Naive B cell (primary cell): Measurements from ENCODE around the gene EBNA1BP2. TPM values are rescaled to one million over a fixed set of nuclear protein-coding genes. Genes with fewer than 3 reads are reported as not detected.
"Not testable (repeated sequence)": the region's sequence is repeated elsewhere in the genome, so short reads cannot be mapped to it uniquely, and the experiment has no call there.

ENCODE experiments used
- ATAC-seq, 2 donors: fragments of 150-1000 bp; cut with Tn5 transposase; 2 replicates each; pipeline ENCODE4 v1.10.0; 2021; ENCODE audit warnings: low read depth in 2 of 2, mild to moderate bottlenecking in 2 of 2, moderate library complexity in 2 of 2
- DNase-seq: peaks from one replicate; pipeline ENCODE4 v3.0.0; 2022
- H3K27ac Mint-ChIP-seq, 6 donors: one replicate each; pipeline ENCODE4 v1.8.0; 2020 to 2022; ENCODE audit warnings: mild to moderate bottlenecking in 6 of 6, mixed read lengths in 6 of 6, moderate library complexity in 5 of 6, inconsistent platforms in 2 of 6
- H3K27me3 Mint-ChIP-seq, 3 donors: one replicate each; pipeline ENCODE4 v1.8.0; 2021 to 2022; ENCODE audit warnings: mixed read lengths in 3 of 3, mild to moderate bottlenecking in 1 of 3
- H3K36me3 Mint-ChIP-seq, 2 donors: one replicate each; pipeline ENCODE4 v1.8.0; 2020 to 2022; ENCODE audit warnings: mixed read lengths in 2 of 2, inconsistent platforms in 1 of 2, mild to moderate bottlenecking in 1 of 2
- H3K4me1 Mint-ChIP-seq, 3 donors: one replicate each; pipeline ENCODE4 v1.8.0; 2020 to 2022; ENCODE audit warnings: mixed read lengths in 3 of 3, inconsistent platforms in 1 of 3, mild to moderate bottlenecking in 1 of 3, moderate library complexity in 1 of 3
- H3K4me3 Mint-ChIP-seq, 8 donors: one replicate each; pipeline ENCODE4 v1.8.0; 2020 to 2022; ENCODE audit warnings: mild to moderate bottlenecking in 8 of 8, mixed read lengths in 8 of 8, moderate library complexity in 8 of 8, inconsistent platforms in 2 of 8
- H3K9me3 Mint-ChIP-seq, 7 donors: one replicate each; pipeline ENCODE4 v1.8.0; 2020 to 2022; ENCODE audit warnings: mixed read lengths in 7 of 7, mild to moderate bottlenecking in 5 of 7, inconsistent platforms in 2 of 7, moderate library complexity in 1 of 7
- polyA plus RNA-seq, 6 donors: library from polyadenylated mRNA; unstranded; fragments of 300-500 nt; fragmentation: Illumina TruSeq; gene quantifications; one replicate each; pipeline ENCODE4 v1.2.3, GENCODE V29; 2021; ENCODE audit warnings: low read depth in 6 of 6

The EBNA1BP2 gene
- polyA plus RNA-seq, 6 donors from 2014 or later: 50.6 to 64.8 (median 57.0) TPM

- Mint-ChIP-seq H3K36me3 (peaks cover 0 to 9% of the 10 kb centered on the region in 2 donors), H3K4me3 (no peak overlapping the region), H3K27ac (no peak overlapping the region), H3K27me3 (peaks cover 27 to 54% (median 39%) of the 10 kb centered on the region in 3 donors), H3K4me1 (peaks cover 0 to 9% (median 6%) of the 10 kb centered on the region in 3 donors), H3K9me3 (peaks cover 0 to 2% (median 0%) of the 10 kb centered on the region in 7 donors)
- ATAC-seq (no peak), DNase-seq (no peak)
Measured at GRCh38 chr1:43153443-43153842, 18.6 kb downstream of the EBNA1BP2 start.

- Mint-ChIP-seq H3K27ac (no peak overlapping the region), H3K9me3 (peaks cover 0 to 2% (median 0%) of the 10 kb centered on the region in 7 donors)
Measured at GRCh38 chr1:43152866-43153265, 19.2 kb downstream of the EBNA1BP2 start.

GRCh38 chr1:43149889-43150288 is 22.2 kb downstream of the EBNA1BP2 start:
- peaks cover 0 to 5% (median 0%) of the 10 kb centered on the region in 7 donors for H3K9me3 Mint-ChIP-seq
- ATAC-seq (no peak), DNase-seq (no peak)
- H3K27ac Mint-ChIP-seq: no peak overlapping the region
- H3K27me3 Mint-ChIP-seq: peaks cover 43 to 63% (median 51%) of the 10 kb centered on the region in 3 donors
- peaks cover 0 to 19% (median 4%) of the 10 kb centered on the region in 3 donors for H3K4me1 Mint-ChIP-seq
- H3K36me3 Mint-ChIP-seq: peaks cover 0 to 15% of the 10 kb centered on the region in 2 donors
- H3K4me3 Mint-ChIP-seq: no peak overlapping the region

More at GRCh38 chr1:43152866-43153265, 19.2 kb downstream of the EBNA1BP2 start:
- Mint-ChIP-seq H3K4me1 (peaks cover 0 to 9% (median 8%) of the 10 kb centered on the region in 3 donors), H3K27me3 (peaks cover 29 to 57% (median 41%) of the 10 kb centered on the region in 3 donors), H3K36me3 (peaks cover 0 to 10% of the 10 kb centered on the region in 2 donors), H3K4me3 (no peak overlapping the region)
- ATAC-seq: no peak
- no peak for DNase-seq

- Mint-ChIP-seq H3K27ac (no peak overlapping the region), H3K4me1 (peaks cover 0 to 19% (median 4%) of the 10 kb centered on the region in 3 donors), H3K36me3 (peaks cover 0 to 18% of the 10 kb centered on the region in 2 donors), H3K27me3 (peaks cover 62 to 77% (median 72%) of the 10 kb centered on the region in 3 donors), H3K4me3 (peak overlapping the region in 7 of 8 donors; percentile 7 to 67 (median 9)), H3K9me3 (peaks cover 0 to 9% (median 2%) of the 10 kb centered on the region in 7 donors)
- ATAC-seq (peak; percentile 64 to 70), DNase-seq (peak; percentile 8)
Measured at GRCh38 chr1:43147625-43148327, 24.3 kb downstream of the EBNA1BP2 start.

- peaks cover 0 to 19% (median 4%) of the 10 kb centered on the region in 3 donors for H3K4me1 Mint-ChIP-seq
- no peak overlapping the region for H3K27ac Mint-ChIP-seq
- ATAC-seq (no peak), DNase-seq (no peak)
- peaks cover 2 to 24% (median 9%) of the 10 kb centered on the region in 7 donors for H3K9me3 Mint-ChIP-seq
- H3K36me3 Mint-ChIP-seq: peaks cover 5 to 24% of the 10 kb centered on the region in 2 donors
- no peak overlapping the region for H3K4me3 Mint-ChIP-seq
- peaks cover 58 to 66% (median 66%) of the 10 kb centered on the region in 3 donors for H3K27me3 Mint-ChIP-seq
Measured at GRCh38 chr1:43144237-43144636, 27.9 kb downstream of the EBNA1BP2 start.

GRCh38 chr1:43143441-43143888 is 28.6 kb downstream of the EBNA1BP2 start:
- DNase-seq (no peak), ATAC-seq (no peak)
- H3K4me1 Mint-ChIP-seq: peaks cover 0 to 14% (median under 1%) of the 10 kb centered on the region in 3 donors

GRCh38 chr1:43140583-43140982 is 31.5 kb downstream of the EBNA1BP2 start:
- no peak overlapping the region for H3K4me3 Mint-ChIP-seq
- peaks cover 39 to 68% (median 66%) of the 10 kb centered on the region in 3 donors for H3K27me3 Mint-ChIP-seq

More at GRCh38 chr1:43143441-43143888, 28.6 kb downstream of the EBNA1BP2 start:
- Mint-ChIP-seq H3K36me3 (peaks cover 5 to 17% of the 10 kb centered on the region in 2 donors), H3K4me3 (no peak overlapping the region), H3K27me3 (peaks cover 51 to 60% (median 58%) of the 10 kb centered on the region in 3 donors), H3K9me3 (peaks cover 2 to 25% (median 9%) of the 10 kb centered on the region in 7 donors), H3K27ac (no peak overlapping the region)

GRCh38 chr1:43140010-43140409 is 32.1 kb downstream of the EBNA1BP2 start:
- DNase-seq: no peak
- no peaks in the 10 kb centered on the region for H3K4me1 Mint-ChIP-seq
- H3K36me3 Mint-ChIP-seq: peaks cover 5 to 12% of the 10 kb centered on the region in 2 donors
- no peak overlapping the region for H3K27ac Mint-ChIP-seq
- no peak overlapping the region for H3K4me3 Mint-ChIP-seq
- ATAC-seq: no peak
- H3K9me3 Mint-ChIP-seq: peaks cover 2 to 22% (median 9%) of the 10 kb centered on the region in 7 donors
- H3K27me3 Mint-ChIP-seq: peaks cover 35 to 67% (median 66%) of the 10 kb centered on the region in 3 donors

More at GRCh38 chr1:43140583-43140982, 31.5 kb downstream of the EBNA1BP2 start:
- no peak for ATAC-seq
- Mint-ChIP-seq H3K36me3 (peaks cover 5 to 15% of the 10 kb centered on the region in 2 donors), H3K27ac (no peak overlapping the region), H3K4me1 (no peaks in the 10 kb centered on the region), H3K9me3 (peaks cover 2 to 25% (median 9%) of the 10 kb centered on the region in 7 donors)
- DNase-seq: no peak

- peaks cover 31 to 64% (median 64%) of the 10 kb centered on the region in 3 donors for H3K27me3 Mint-ChIP-seq
Measured at GRCh38 chr1:43139295-43139694, 32.8 kb downstream of the EBNA1BP2 start.

GRCh38 chr1:43137445-43138052 is 34.5 kb downstream of the EBNA1BP2 start:
- Mint-ChIP-seq H3K27ac (no peak overlapping the region), H3K9me3 (peaks cover 0 to 16% (median 9%) of the 10 kb centered on the region in 7 donors), H3K4me3 (no peak overlapping the region), H3K4me1 (no peaks in the 10 kb centered on the region), H3K27me3 (peaks cover 27 to 55% (median 49%) of the 10 kb centered on the region in 3 donors), H3K36me3 (peaks cover 5 to 7% of the 10 kb centered on the region in 2 donors)
- no peak for DNase-seq
- ATAC-seq: no peak

More at GRCh38 chr1:43139295-43139694, 32.8 kb downstream of the EBNA1BP2 start:
- H3K27ac Mint-ChIP-seq: peak overlapping the region in 1 of 6 donors; percentile 36
- not testable (repeated sequence) for H3K36me3 Mint-ChIP-seq, H3K4me1 Mint-ChIP-seq, H3K4me3 Mint-ChIP-seq, DNase-seq, ATAC-seq
- H3K9me3 Mint-ChIP-seq: peaks cover 2 to 20% (median 9%) of the 10 kb centered on the region in 7 donors

- ATAC-seq (no peak), DNase-seq (no peak)
- Mint-ChIP-seq H3K36me3 (peaks cover 5 to 7% of the 10 kb centered on the region in 2 donors), H3K27me3 (peaks cover 30 to 47% (median 47%) of the 10 kb centered on the region in 3 donors), H3K4me1 (no peaks in the 10 kb centered on the region), H3K4me3 (no peak overlapping the region), H3K27ac (no peak overlapping the region), H3K9me3 (peaks cover 0 to 16% (median 9%) of the 10 kb centered on the region in 7 donors)
Measured at GRCh38 chr1:43135857-43136781, 36.0 kb downstream of the EBNA1BP2 start.

- no peak overlapping the region for H3K4me3 Mint-ChIP-seq
- H3K27ac Mint-ChIP-seq: no peak overlapping the region
- DNase-seq (no peak), ATAC-seq (no peak)
- H3K4me1 Mint-ChIP-seq: no peaks in the 10 kb centered on the region
- H3K36me3 Mint-ChIP-seq: peaks cover 4% of the 10 kb centered on the region in 2 donors
- peaks cover 38 to 53% (median 50%) of the 10 kb centered on the region in 3 donors for H3K27me3 Mint-ChIP-seq
- peaks cover 2 to 7% (median 4%) of the 10 kb centered on the region in 7 donors for H3K9me3 Mint-ChIP-seq
Measured at GRCh38 chr1:43134640-43135039, 37.5 kb downstream of the EBNA1BP2 start.
